Endodermal cell (in vitro differentiated cells): ENCODE data around the gene COG2. TPM values are rescaled to one million over a fixed set of nuclear protein-coding genes. Genes with fewer than 3 reads are reported as not detected.

Experiments
- DNase-seq: peaks from one replicate; pipeline ENCODE4 v3.0.0-alpha.2; 2017
- H3K27ac ChIP-seq: 2 replicates; pipeline ENCODE4 v1.5.1; 2013; ENCODE audit warnings: mild to moderate bottlenecking, low read depth, low read length, moderate library complexity
- H3K27me3 ChIP-seq: 2 replicates; pipeline ENCODE4 v1.6.1; 2013; ENCODE audit warnings: mild to moderate bottlenecking, low read length, moderate library complexity; ENCODE audit not compliant: insufficient read depth, control insufficient read depth, poor library complexity, severe bottlenecking
- H3K36me3 ChIP-seq: 2 replicates; pipeline ENCODE4 v1.7.0; 2013; ENCODE audit warnings: mild to moderate bottlenecking, low read length, moderate library complexity; ENCODE audit not compliant: control insufficient read depth, insufficient read depth
- H3K4me1 ChIP-seq: one replicate; pipeline ENCODE4 v1.7.0; 2013; ENCODE audit warnings: low read length; ENCODE audit not compliant: control insufficient read depth, insufficient read depth
- H3K4me3 ChIP-seq: 2 replicates; pipeline ENCODE4 v1.5.1; 2013; ENCODE audit warnings: mild to moderate bottlenecking, low read length, moderate library complexity
- H3K9ac ChIP-seq: 2 replicates; pipeline ENCODE4 v1.6.1; 2013; ENCODE audit warnings: mild to moderate bottlenecking, low read length, moderate library complexity; ENCODE audit not compliant: poor library complexity, severe bottlenecking; ENCODE audit errors: extremely low read depth
- H3K9me3 ChIP-seq: 2 replicates; pipeline ENCODE4 v1.6.1; 2013; ENCODE audit warnings: mild to moderate bottlenecking, low read length, moderate library complexity; ENCODE audit not compliant: control insufficient read depth
- H3K27ac Mint-ChIP-seq: 2 replicates; pipeline ENCODE4 v1.8.0; 2020; ENCODE audit warnings: mixed read lengths
- H3K27me3 Mint-ChIP-seq: 2 replicates; pipeline ENCODE4 v1.8.0; 2021; ENCODE audit warnings: mild to moderate bottlenecking, mixed read lengths; ENCODE audit not compliant: insufficient read depth
- H3K36me3 Mint-ChIP-seq: 2 replicates; pipeline ENCODE4 v1.8.0; 2020; ENCODE audit warnings: low read depth, mixed read lengths
- H3K4me1 Mint-ChIP-seq: 2 replicates; pipeline ENCODE4 v1.8.0; 2020; ENCODE audit warnings: mixed read lengths
- H3K4me3 Mint-ChIP-seq: 2 replicates; pipeline ENCODE4 v1.8.0; 2020; ENCODE audit warnings: mild to moderate bottlenecking, moderate library complexity, mixed read lengths
- H3K9me3 Mint-ChIP-seq: 2 replicates; pipeline ENCODE4 v1.8.0; 2020; ENCODE audit warnings: mild to moderate bottlenecking, mixed read lengths
- WGBS, 2 experiments: methylation state at CpG; one replicate each; pipeline versions ENCODE4 v1.1.5 to v1.1.7; 2013; ENCODE audit warnings: missing lambda C conversion rate in 2 of 2, mixed read lengths in 1 of 2; ENCODE audit not compliant: insufficient coverage in 1 of 2, insufficient read length in 1 of 2; 5-methylcytosine and 5-hydroxymethylcytosine counted together
- total RNA-seq, 2 donors: library from RNA; stranded (reverse); fragmentation: NEBNext Ultra II Directional in 1 of 2; extraction: Animal tissue kit (Norgen Biotek cat#: 25700) in 1 of 2; gene quantifications; 2 replicates in 1 of 2; 3 replicates in 1 of 2; pipeline ENCODE4 v1.2.1, GENCODE V29; 2021
- TF ChIP-seq, protein P1 (sequence below): fragments of 200-600 bp; sonication (generic); conservative IDR thresholded peaks from 2 replicates; pipeline ENCODE4 v1.5.0; 2021; ENCODE audit warnings: antibody characterized with exemption, mild to moderate bottlenecking

Gene COG2
- total RNA-seq, 2 donors from 2014 or later: 26.1 to 29.7 TPM

DNA sequence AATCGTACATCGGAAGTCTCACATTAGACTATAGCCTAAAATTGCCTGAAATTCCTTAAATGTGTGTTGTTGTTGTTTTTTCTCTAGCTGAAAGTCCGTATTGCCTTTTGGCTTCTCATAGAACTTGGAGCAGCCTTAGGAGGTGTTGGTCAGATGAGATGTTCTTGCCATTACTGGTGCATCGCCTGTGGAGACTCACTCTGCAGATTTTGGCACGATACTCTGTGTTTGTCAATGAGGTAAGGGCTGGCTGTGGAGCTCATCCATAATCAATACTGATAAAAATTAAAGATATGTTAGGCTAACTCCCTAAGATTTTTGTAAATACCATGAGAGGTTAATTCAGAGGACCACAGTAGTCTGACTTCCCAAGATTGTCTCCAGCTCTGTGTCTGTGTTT lies 42.7 kb downstream of the COG2 start:
- Histone ChIP-seq H3K9ac (no peak overlapping the region), H3K4me3 (no peak overlapping the region), H3K9me3 (no peaks in the 10 kb centered on the region), H3K27ac (no peak overlapping the region), H3K36me3 (peaks cover 71% of the 10 kb centered on the region), H3K4me1 (peaks cover 5% of the 10 kb centered on the region), H3K27me3 (no peaks in the 10 kb centered on the region)
- Mint-ChIP-seq H3K27me3 (no peaks in the 10 kb centered on the region), H3K36me3 (peaks cover 55% of the 10 kb centered on the region), H3K27ac (no peak overlapping the region), H3K9me3 (no peaks in the 10 kb centered on the region), H3K4me3 (no peak overlapping the region), H3K4me1 (peaks cover 5% of the 10 kb centered on the region)
- DNase-seq: no peak
- 80 to 94% methylated on average over 2 to 5 of the region's 5 CpGs for WGBS, 2 experiments
- TF ChIP-seq, protein P1, sequence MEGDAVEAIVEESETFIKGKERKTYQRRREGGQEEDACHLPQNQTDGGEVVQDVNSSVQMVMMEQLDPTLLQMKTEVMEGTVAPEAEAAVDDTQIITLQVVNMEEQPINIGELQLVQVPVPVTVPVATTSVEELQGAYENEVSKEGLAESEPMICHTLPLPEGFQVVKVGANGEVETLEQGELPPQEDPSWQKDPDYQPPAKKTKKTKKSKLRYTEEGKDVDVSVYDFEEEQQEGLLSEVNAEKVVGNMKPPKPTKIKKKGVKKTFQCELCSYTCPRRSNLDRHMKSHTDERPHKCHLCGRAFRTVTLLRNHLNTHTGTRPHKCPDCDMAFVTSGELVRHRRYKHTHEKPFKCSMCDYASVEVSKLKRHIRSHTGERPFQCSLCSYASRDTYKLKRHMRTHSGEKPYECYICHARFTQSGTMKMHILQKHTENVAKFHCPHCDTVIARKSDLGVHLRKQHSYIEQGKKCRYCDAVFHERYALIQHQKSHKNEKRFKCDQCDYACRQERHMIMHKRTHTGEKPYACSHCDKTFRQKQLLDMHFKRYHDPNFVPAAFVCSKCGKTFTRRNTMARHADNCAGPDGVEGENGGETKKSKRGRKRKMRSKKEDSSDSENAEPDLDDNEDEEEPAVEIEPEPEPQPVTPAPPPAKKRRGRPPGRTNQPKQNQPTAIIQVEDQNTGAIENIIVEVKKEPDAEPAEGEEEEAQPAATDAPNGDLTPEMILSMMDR: no peak

- H3K27ac Mint-ChIP-seq: no peak overlapping the region
- WGBS, 2 experiments: 73 to 100% methylated on average over 3 to 5 of the region's 5 CpGs
- peaks cover 61% of the 10 kb centered on the region for H3K36me3 Mint-ChIP-seq
These were observed 44.5 kb downstream of the COG2 start for GRCh38 chr1:230686747-230687146.

DNA sequence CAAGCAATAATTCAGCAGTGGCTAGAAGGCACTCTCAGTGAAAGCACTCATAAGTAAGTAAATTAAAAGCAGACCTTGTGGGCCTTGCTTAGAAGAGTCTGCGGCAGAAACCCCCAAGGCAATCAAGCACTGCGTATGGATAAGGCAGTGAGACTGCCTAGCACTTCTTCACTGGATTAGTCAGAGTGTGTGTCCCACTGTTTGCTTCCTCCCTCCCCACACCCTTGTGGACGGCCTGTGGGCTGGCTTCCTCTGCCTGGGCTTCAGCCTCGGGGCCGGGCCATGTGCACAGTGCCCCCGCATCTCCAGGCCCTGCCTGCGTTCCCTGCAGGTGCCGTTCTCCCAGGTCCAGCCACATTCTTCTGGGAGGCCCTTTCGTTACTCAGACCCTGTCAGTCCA lies 47.8 kb downstream of the COG2 start:
- WGBS, 2 experiments: 94 to 100% methylated on average over 3 to 9 of the region's 9 CpGs
- no peak overlapping the region for H3K27ac Mint-ChIP-seq
- no peak for DNase-seq
- H3K4me1 ChIP-seq: no peaks in the 10 kb centered on the region
- TF ChIP-seq, protein P1: no peak
- H3K4me3 ChIP-seq: no peak overlapping the region
- peaks cover 2% of the 10 kb centered on the region for H3K4me1 Mint-ChIP-seq
- no peak overlapping the region for H3K27ac ChIP-seq
- H3K27me3 Mint-ChIP-seq: no peaks in the 10 kb centered on the region
- peaks cover 72% of the 10 kb centered on the region for H3K36me3 ChIP-seq
- H3K9ac ChIP-seq: no peak overlapping the region
- H3K9me3 Mint-ChIP-seq: no peaks in the 10 kb centered on the region
- H3K36me3 Mint-ChIP-seq: peaks cover 51% of the 10 kb centered on the region
- H3K9me3 ChIP-seq: no peaks in the 10 kb centered on the region
- no peak overlapping the region for H3K4me3 Mint-ChIP-seq
- no peaks in the 10 kb centered on the region for H3K27me3 ChIP-seq

More at GRCh38 chr1:230686747-230687146, 44.5 kb downstream of the COG2 start:
- H3K4me3 Mint-ChIP-seq: no peak overlapping the region
- TF ChIP-seq, protein P1: no peak
- DNase-seq: no peak
- no peaks in the 10 kb centered on the region for H3K9me3 ChIP-seq
- no peaks in the 10 kb centered on the region for H3K27me3 ChIP-seq
- no peak overlapping the region for H3K4me3 ChIP-seq
- H3K4me1 Mint-ChIP-seq: peaks cover 2% of the 10 kb centered on the region
- H3K9me3 Mint-ChIP-seq: no peaks in the 10 kb centered on the region
- peaks cover 82% of the 10 kb centered on the region for H3K36me3 ChIP-seq
- H3K4me1 ChIP-seq: peaks cover 5% of the 10 kb centered on the region
- no peak overlapping the region for H3K9ac ChIP-seq
- H3K27ac ChIP-seq: no peak overlapping the region
- H3K27me3 Mint-ChIP-seq: no peaks in the 10 kb centered on the region
